H9 (cell line): Measurements from ENCODE around the gene PRSS1. TPM values are rescaled to one million over a fixed set of nuclear protein-coding genes. Genes with fewer than 3 reads are reported as not detected.

Source experiments
- DNase-seq: peaks from one replicate; pipeline ENCODE4 v3.0.0-alpha.2; 2017
- H2AFZ ChIP-seq: one replicate; pipeline ENCODE4 v1.6.1; 2013; ENCODE audit warnings: mild to moderate bottlenecking, low read length, control low read depth, moderate library complexity
- H2AK5ac ChIP-seq: 2 replicates; pipeline ENCODE4 v1.6.1; 2013; ENCODE audit warnings: low read length, control low read depth, mixed read lengths; ENCODE audit not compliant: insufficient read length
- H2BK120ac ChIP-seq: one replicate; pipeline ENCODE4 v1.6.1; 2013; ENCODE audit warnings: low read depth, mild to moderate bottlenecking, low read length, control low read depth, inconsistent platforms; ENCODE audit not compliant: poor library complexity, severe bottlenecking
- H2BK12ac ChIP-seq: 2 replicates; pipeline ENCODE4 v1.6.1; 2013; ENCODE audit warnings: low read length, control low read depth, mixed read lengths, low read depth; ENCODE audit not compliant: insufficient read length
- H2BK15ac ChIP-seq: 2 replicates; pipeline ENCODE4 v1.6.1; 2013; ENCODE audit warnings: low read depth, low read length, control low read depth
- H2BK20ac ChIP-seq: one replicate; pipeline ENCODE4 v1.6.1; 2013; ENCODE audit warnings: low read depth, mild to moderate bottlenecking, low read length, control low read depth, inconsistent platforms; ENCODE audit not compliant: poor library complexity, severe bottlenecking
- H2BK5ac ChIP-seq: 2 replicates; pipeline ENCODE4 v1.6.1; 2013; ENCODE audit warnings: low read length, control low read depth, mixed read lengths; ENCODE audit not compliant: insufficient read length
- H3K14ac ChIP-seq: 2 replicates; pipeline ENCODE4 v1.6.1; 2013; ENCODE audit warnings: low read length, control low read depth; ENCODE audit not compliant: insufficient read depth
- H3K18ac ChIP-seq: 2 replicates; pipeline ENCODE4 v1.6.1; 2013; ENCODE audit warnings: low read depth, mild to moderate bottlenecking, mixed read lengths, low read length, control low read depth; ENCODE audit not compliant: insufficient read length
- H3K23ac ChIP-seq: 2 replicates; pipeline ENCODE4 v1.6.1; 2013; ENCODE audit warnings: low read length, control low read depth, mixed read lengths, low read depth; ENCODE audit not compliant: insufficient read length
- H3K23me2 ChIP-seq: 2 replicates; pipeline ENCODE4 v1.6.1; 2013; ENCODE audit warnings: low read depth, mild to moderate bottlenecking, mixed read lengths, low read length, control low read depth; ENCODE audit not compliant: insufficient read length, poor library complexity, severe bottlenecking
- H3K27ac ChIP-seq: 2 replicates; pipeline ENCODE4 v1.5.1; 2013; ENCODE audit warnings: low read length, control low read depth, mixed read lengths, low read depth; ENCODE audit not compliant: insufficient read length
- H3K27me3 ChIP-seq: 2 replicates; pipeline ENCODE4 v1.6.1; 2013; ENCODE audit warnings: low read length, control low read depth, inconsistent platforms; ENCODE audit not compliant: insufficient read depth
- H3K4ac ChIP-seq: 2 replicates; pipeline ENCODE4 v1.6.1; 2013; ENCODE audit warnings: low read depth, mild to moderate bottlenecking, control low read depth, inconsistent platforms, low read length, moderate library complexity
- H3K4me1 ChIP-seq: 2 replicates; pipeline ENCODE4 v1.6.1; 2013; ENCODE audit warnings: low read length, control low read depth, inconsistent platforms; ENCODE audit not compliant: insufficient read depth
- H3K4me2 ChIP-seq: 2 replicates; pipeline ENCODE4 v1.6.1; 2013; ENCODE audit warnings: low read length, control low read depth, mixed read lengths; ENCODE audit not compliant: insufficient read length, insufficient read depth
- H3K56ac ChIP-seq: 2 replicates; pipeline ENCODE4 v1.6.1; 2013; ENCODE audit warnings: low read depth, mild to moderate bottlenecking, mixed read lengths, low read length, control low read depth; ENCODE audit not compliant: insufficient read length
- H3K79me1 ChIP-seq: 2 replicates; pipeline ENCODE4 v1.6.1; 2013; ENCODE audit warnings: low read depth, mild to moderate bottlenecking, moderate library complexity, low read length, control low read depth, inconsistent platforms; ENCODE audit not compliant: insufficient read depth, poor library complexity, severe bottlenecking
- H3K79me2 ChIP-seq: 2 replicates; pipeline ENCODE4 v1.6.1; 2013; ENCODE audit warnings: low read length, control low read depth, inconsistent platforms; ENCODE audit not compliant: insufficient read depth
- H3K9ac ChIP-seq: 2 replicates; pipeline ENCODE4 v1.6.1; 2013; ENCODE audit warnings: low read length, control low read depth, mixed read lengths; ENCODE audit not compliant: insufficient read length; ENCODE audit errors: extremely low read depth
- H3K9me3 ChIP-seq: one replicate; pipeline ENCODE4 v1.6.1; 2013; ENCODE audit warnings: low read depth, low read length, inconsistent platforms; ENCODE audit not compliant: control insufficient read depth
- H3T11ph ChIP-seq: one replicate; pipeline ENCODE4 v1.6.1; 2013; ENCODE audit warnings: mild to moderate bottlenecking, low read length, control low read depth, inconsistent platforms
- H4K20me1 ChIP-seq: one replicate; pipeline ENCODE4 v1.6.1; 2013; ENCODE audit not compliant: control insufficient read depth, insufficient read length, insufficient read depth
- H4K5ac ChIP-seq: 2 replicates; pipeline ENCODE4 v1.6.1; 2013; ENCODE audit warnings: low read depth, mild to moderate bottlenecking, mixed read lengths, low read length, control low read depth; ENCODE audit not compliant: insufficient read length
- H4K8ac ChIP-seq: replicated peaks from 2 replicates; pipeline ENCODE4 v1.6.1; 2013; ENCODE audit warnings: low read length, control low read depth, mixed read lengths, low read depth; ENCODE audit not compliant: insufficient read length
- H4K91ac ChIP-seq: 2 replicates; pipeline ENCODE4 v1.6.1; 2013; ENCODE audit warnings: low read depth, mild to moderate bottlenecking, moderate library complexity, mixed read lengths, low read length, control low read depth; ENCODE audit not compliant: insufficient read length
- H3K27ac Mint-ChIP-seq, 3 experiments: 2 replicates in 2 of 3; 3 replicates in 1 of 3; pipeline ENCODE4 v1.8.0; 2020 to 2021; ENCODE audit warnings: mixed read lengths in 3 of 3, mild to moderate bottlenecking in 1 of 3, moderate library complexity in 1 of 3
- H3K27me3 Mint-ChIP-seq: 2 replicates; pipeline ENCODE4 v1.8.0; 2021; ENCODE audit warnings: low read depth, mild to moderate bottlenecking, moderate library complexity, mixed read lengths
- H3K36me3 Mint-ChIP-seq, 3 experiments: 2 replicates in 2 of 3; 3 replicates in 1 of 3; pipeline ENCODE4 v1.8.0; 2020 to 2021; ENCODE audit warnings: low read depth in 3 of 3, mixed read lengths in 3 of 3; ENCODE audit not compliant: insufficient read depth in 1 of 3
- H3K4me1 Mint-ChIP-seq, 2 experiments: 2 replicates each; pipeline ENCODE4 v1.8.0; 2020; ENCODE audit warnings: mixed read lengths in 2 of 2
- H3K4me3 Mint-ChIP-seq, 2 experiments: 2 replicates in 1 of 2; 3 replicates in 1 of 2; pipeline ENCODE4 v1.8.0; 2020 to 2021; ENCODE audit warnings: mild to moderate bottlenecking in 2 of 2, mixed read lengths in 2 of 2, moderate library complexity in 1 of 2
- H3K9me3 Mint-ChIP-seq, 2 experiments: 2 replicates in 1 of 2; 3 replicates in 1 of 2; pipeline ENCODE4 v1.8.0; 2020; ENCODE audit warnings: mild to moderate bottlenecking in 2 of 2, mixed read lengths in 2 of 2, moderate library complexity in 1 of 2
- WGBS: extraction: QIAGEN DNeasy Blood & Tissue Kit; methylation state at CpG from one replicate; pipeline ENCODE4 v1.1.7; 2013; ENCODE audit warnings: missing lambda C conversion rate, low lambda C conversion rate, mixed read lengths; ENCODE audit not compliant: insufficient read length; ENCODE audit errors: extremely low coverage; 5-methylcytosine and 5-hydroxymethylcytosine counted together
- total RNA-seq: library from RNA; stranded (reverse); gene quantifications from 2 replicates; pipeline ENCODE4 v1.2.1, GENCODE V29; 2021
- TF ChIP-seq, protein P1 (sequence below): fragments of 200-600 bp; sonication (generic); conservative IDR thresholded peaks from 3 replicates; pipeline ENCODE4 v1.8.0; 2021; ENCODE audit warnings: antibody characterized with exemption, mild to moderate bottlenecking

The PRSS1 gene
- total RNA-seq, 1 experiment from 2014 or later, result not detected

DNA sequence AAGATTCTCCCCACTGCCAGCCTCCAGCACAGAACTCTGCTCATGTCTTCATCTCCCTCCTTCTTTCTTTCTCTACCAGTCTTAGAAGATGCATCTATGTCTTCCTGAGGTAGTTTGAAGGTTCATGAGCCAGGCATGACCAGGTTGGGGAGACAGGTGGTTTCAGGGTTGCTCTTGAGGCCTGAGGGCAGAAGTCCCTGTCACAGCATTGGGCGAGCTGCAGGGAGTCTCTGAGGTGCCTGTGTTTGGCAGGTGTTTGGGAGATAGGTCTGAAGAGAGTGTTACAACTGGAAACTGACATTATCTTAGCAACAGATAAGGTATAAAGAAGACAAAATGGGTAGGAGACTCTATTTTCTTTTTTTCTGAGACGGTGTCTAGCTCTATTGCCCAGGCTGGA is 40.2 kb downstream of the PRSS1 start:
- TF ChIP-seq, protein P1, sequence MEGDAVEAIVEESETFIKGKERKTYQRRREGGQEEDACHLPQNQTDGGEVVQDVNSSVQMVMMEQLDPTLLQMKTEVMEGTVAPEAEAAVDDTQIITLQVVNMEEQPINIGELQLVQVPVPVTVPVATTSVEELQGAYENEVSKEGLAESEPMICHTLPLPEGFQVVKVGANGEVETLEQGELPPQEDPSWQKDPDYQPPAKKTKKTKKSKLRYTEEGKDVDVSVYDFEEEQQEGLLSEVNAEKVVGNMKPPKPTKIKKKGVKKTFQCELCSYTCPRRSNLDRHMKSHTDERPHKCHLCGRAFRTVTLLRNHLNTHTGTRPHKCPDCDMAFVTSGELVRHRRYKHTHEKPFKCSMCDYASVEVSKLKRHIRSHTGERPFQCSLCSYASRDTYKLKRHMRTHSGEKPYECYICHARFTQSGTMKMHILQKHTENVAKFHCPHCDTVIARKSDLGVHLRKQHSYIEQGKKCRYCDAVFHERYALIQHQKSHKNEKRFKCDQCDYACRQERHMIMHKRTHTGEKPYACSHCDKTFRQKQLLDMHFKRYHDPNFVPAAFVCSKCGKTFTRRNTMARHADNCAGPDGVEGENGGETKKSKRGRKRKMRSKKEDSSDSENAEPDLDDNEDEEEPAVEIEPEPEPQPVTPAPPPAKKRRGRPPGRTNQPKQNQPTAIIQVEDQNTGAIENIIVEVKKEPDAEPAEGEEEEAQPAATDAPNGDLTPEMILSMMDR, result no peak
- no peak overlapping the region for H3T11ph ChIP-seq
- no peak for DNase-seq
- no peaks in the 10 kb centered on the region for H4K20me1 ChIP-seq
- Mint-ChIP-seq H3K9me3 (no peaks in the 10 kb centered on the region), H3K27ac (no peak overlapping the region), H3K36me3 (no peaks in the 10 kb centered on the region), H3K4me1 (peaks cover 8 to 16% of the 10 kb centered on the region in 2 experiments), H3K27me3 (peaks cover 31% of the 10 kb centered on the region), H3K4me3 (no peak overlapping the region)
- no peak overlapping the region for H2AK5ac ChIP-seq
- H3K18ac ChIP-seq, result no peak overlapping the region
- no peaks in the 10 kb centered on the region for H3K23me2 ChIP-seq
- H2BK12ac ChIP-seq, result no peak overlapping the region
- no peak overlapping the region for H4K91ac ChIP-seq
- no peaks in the 10 kb centered on the region for H3K79me2 ChIP-seq
- H2BK15ac ChIP-seq, result no peak overlapping the region
- H2BK120ac ChIP-seq, result no peak overlapping the region
- H3K27me3 ChIP-seq, result no peaks in the 10 kb centered on the region
- no peak overlapping the region for H3K4ac ChIP-seq
- H3K79me1 ChIP-seq, result no peaks in the 10 kb centered on the region
- no peak overlapping the region for H3K4me2 ChIP-seq
- peaks cover under 1% of the 10 kb centered on the region; the same call in 1 of the 2 replicates for H3K4me1 ChIP-seq
- H3K9me3 ChIP-seq, result no peaks in the 10 kb centered on the region
- H2AFZ ChIP-seq, result no peak overlapping the region
- no peak overlapping the region for H3K14ac ChIP-seq
- no peak overlapping the region for H3K27ac ChIP-seq
- no peak overlapping the region for H3K56ac ChIP-seq
- H4K5ac ChIP-seq, result no peak overlapping the region
- no peak overlapping the region for H3K9ac ChIP-seq
- H2BK5ac ChIP-seq, result no peak overlapping the region
- no CpG with 5 or more reads among the region's 2 CpGs for WGBS
- H3K23ac ChIP-seq, result no peak overlapping the region
- no peak overlapping the region for H4K8ac ChIP-seq
- H2BK20ac ChIP-seq, result no peak overlapping the region
